B cell (primary cell): ENCODE measurements around the gene AGBL2. TPM values are rescaled to one million over a fixed set of nuclear protein-coding genes. Genes with fewer than 3 reads are reported as not detected.

Experiments used
- ATAC-seq: fragments of 200-7000 bp; cut with Tn5 transposase; one replicate; pipeline ENCODE4 v1.10.0; 2021; ENCODE audit warnings: low read depth, mild to moderate bottlenecking, moderate number of reproducible peaks, moderate library complexity
- CTCF ChIA-PET: fragments of 350-600 bp; sonication (Branson Sonifier 250); formaldehyde crosslinking; loops from one replicate; lab custom pipeline; 2021; ENCODE audit warnings: antibody characterized with exemption, inconsistent platforms; lab: Charles Lee
- POLR2A ChIA-PET: fragments of 350-600 bp; sonication (Branson Sonifier 250); formaldehyde crosslinking; loops from one replicate; lab custom pipeline; 2021; ENCODE audit warnings: antibody characterized with exemption; lab: Charles Lee
- DNase-seq: peaks from one replicate; pipeline ENCODE4 v3.0.0; 2013
- H2AFZ ChIP-seq: 2 replicates; pipeline ENCODE4 v1.6.1; 2012; ENCODE audit warnings: mild to moderate bottlenecking, low read depth, low read length; ENCODE audit not compliant: insufficient read depth, poor library complexity, severe bottlenecking
- H3K27ac ChIP-seq, 2 donors: 1 replicate in 1 of 2; 2 replicates in 1 of 2; pipeline ENCODE4 v1.5.1; 2012 to 2013; ENCODE audit warnings: low read length in 2 of 2, mild to moderate bottlenecking in 2 of 2, moderate library complexity in 1 of 2
- H3K27me3 ChIP-seq, 4 experiments: fragments of 200-600 bp in 1 of 4; sonication (generic) in 1 of 4; replicated peaks in 1 of 4; 1 replicate in 2 of 4; 2 replicates in 2 of 4; pipeline versions ENCODE4 v1.6.1 to v1.7.0; 2013 to 2016; ENCODE audit warnings: low read length in 3 of 4, mild to moderate bottlenecking in 2 of 4, mixed read lengths in 1 of 4, moderate library complexity in 1 of 4; ENCODE audit not compliant: insufficient read depth in 4 of 4, control insufficient read depth in 3 of 4; ENCODE audit errors: control extremely low read depth in 1 of 4
- H3K36me3 ChIP-seq, 2 experiments: replicated peaks in 1 of 2; 1 replicate in 1 of 2; 2 replicates in 1 of 2; pipeline versions ENCODE4 v1.6.1 to v1.7.1; 2013; ENCODE audit warnings: low read length in 1 of 2; ENCODE audit not compliant: insufficient read depth in 2 of 2, control insufficient read depth in 1 of 2; ENCODE audit errors: control extremely low read depth in 1 of 2, extremely low read depth in 1 of 2
- H3K4me1 ChIP-seq, 2 donors: fragments of 200-600 bp in 1 of 2; sonication (generic) in 1 of 2; 1 replicate in 1 of 2; 2 replicates in 1 of 2; pipeline versions ENCODE4 v1.5.1 to v1.6.1; 2013 to 2017; ENCODE audit warnings: low read length in 2 of 2; ENCODE audit not compliant: control insufficient read depth in 2 of 2, insufficient read depth in 2 of 2
- H3K4me2 ChIP-seq: replicated peaks from 2 replicates; pipeline ENCODE3; 2012; ENCODE audit warnings: mild to moderate bottlenecking, low read depth, low read length; ENCODE audit not compliant: poor library complexity, severe bottlenecking
- H3K4me3 ChIP-seq, 5 experiments: fragments of 200-600 bp in 1 of 5; sonication (generic) in 1 of 5; 1 replicate in 3 of 5; 2 replicates in 2 of 5; pipeline versions ENCODE4 v1.5.1 to v1.7.0; 2011 to 2016; ENCODE audit warnings: low read length in 4 of 5, mild to moderate bottlenecking in 4 of 5, low read depth in 2 of 5, control low read depth in 1 of 5, moderate library complexity in 1 of 5; ENCODE audit not compliant: insufficient read depth in 1 of 5; ENCODE audit errors: control extremely low read depth in 1 of 5, extremely low read depth in 1 of 5
- H3K79me2 ChIP-seq: fragments of 200-600 bp; sonication (generic); one replicate; pipeline ENCODE4 v1.6.0; 2016; ENCODE audit warnings: low read length; ENCODE audit not compliant: control insufficient read depth, insufficient read depth
- H3K9ac ChIP-seq: fragments of 200-600 bp; sonication (generic); 2 replicates; pipeline ENCODE4 v1.6.1; 2017; ENCODE audit warnings: mild to moderate bottlenecking, low read length, moderate library complexity
- H3K9me3 ChIP-seq, 3 donors: one replicate each; pipeline versions ENCODE4 v1.6.1 to v1.7.1; 2013; ENCODE audit warnings: low read length in 2 of 3; ENCODE audit not compliant: control insufficient read depth in 2 of 3, insufficient read depth in 1 of 3; ENCODE audit errors: control extremely low read depth in 1 of 3
- H4K20me1 ChIP-seq: 2 replicates; pipeline ENCODE4 v1.6.0; 2012; ENCODE audit warnings: mild to moderate bottlenecking, low read length; ENCODE audit not compliant: insufficient read depth, control insufficient read depth, poor library complexity, severe bottlenecking
- H3K27ac Mint-ChIP-seq: one replicate; pipeline ENCODE4 v1.8.0; 2021; ENCODE audit warnings: mixed read lengths
- H3K27me3 Mint-ChIP-seq: one replicate; pipeline ENCODE4 v1.8.0; 2021; ENCODE audit warnings: mixed read lengths
- H3K4me1 Mint-ChIP-seq: one replicate; pipeline ENCODE4 v1.8.0; 2021; ENCODE audit warnings: mixed read lengths
- H3K4me3 Mint-ChIP-seq: one replicate; pipeline ENCODE4 v1.8.0; 2021; ENCODE audit warnings: mixed read lengths
- H3K9me3 Mint-ChIP-seq: one replicate; pipeline ENCODE4 v1.8.0; 2022; ENCODE audit warnings: mixed read lengths; ENCODE audit not compliant: insufficient read depth
- CTCF ChIP-seq: fragments of 200-600 bp; IDR thresholded peaks from one replicate; pipeline ENCODE4 v1.8.0; 2022; ENCODE audit warnings: antibody characterized with exemption, mild to moderate bottlenecking
- EZH2 ChIP-seq: IDR thresholded peaks from 2 replicates; pipeline ENCODE4 v1.6.1; 2012; ENCODE audit warnings: borderline replicate concordance, low read depth, mild to moderate bottlenecking, moderate library complexity, low read length; ENCODE audit not compliant: insufficient read depth, poor library complexity, severe bottlenecking
- WGBS: methylation state at CpG from one replicate; pipeline ENCODE4 v1.1.5; 2013; ENCODE audit warnings: missing lambda C conversion rate; ENCODE audit not compliant: insufficient coverage; 5-methylcytosine and 5-hydroxymethylcytosine counted together
- intact Hi-C: fragments of 100-400 bp; cut with micrococcal nuclease; formaldehyde crosslinking; loops from one replicate; pipeline ENCODE4 v1.10.0; 2022
- polyA plus RNA-seq: library from polyadenylated mRNA; depleted of rRNA; stranded (reverse); fragments of >200 nt; gene quantifications from 2 replicates; pipeline ENCODE4 v1.2.3, GENCODE V29; 2012
- total RNA-seq, 2 donors: library from RNA; stranded (reverse); fragments of 120-200 nt in 1 of 2; gene quantifications; 1 replicate in 1 of 2; 2 replicates in 1 of 2; pipeline versions ENCODE4 v1.2.3 to v1.2.4, GENCODE V29; 2013 to 2022

Gene AGBL2
- total and polyA plus RNA-seq, 2 donors (not counting 1 experiment from before 2014, with no cell fraction given), result 13.6 to 28.6 TPM

GRCh38 chr11:47672283-47672730 is 42.9 kb downstream of the AGBL2 start:
- Mint-ChIP-seq H3K27me3 (no peaks in the 10 kb centered on the region), H3K4me3 (no peak overlapping the region), H3K4me1 (no peaks in the 10 kb centered on the region), H3K9me3 (no peaks in the 10 kb centered on the region), H3K27ac (no peak overlapping the region)
- H3K4me2 ChIP-seq, result no peak overlapping the region
- H3K9ac ChIP-seq, result no peak overlapping the region
- H3K4me3 ChIP-seq, result no peak overlapping the region
- H2AFZ ChIP-seq, result no peak overlapping the region
- ChIA-PET POLR2A (interaction anchor here (0.6 kb wide), 1 partner anchor 111 kb away, joined by 8 read pairs; no protein-coding TSS in a partner anchor), CTCF (interaction anchor here (0.6 kb wide), 1 partner anchor 362 kb away, joined by 3 read pairs; no protein-coding TSS in a partner anchor)
- H4K20me1 ChIP-seq, result no peaks in the 10 kb centered on the region
- H3K4me1 ChIP-seq, result no peaks in the 10 kb centered on the region
- TF ChIP-seq EZH2 (no peak), CTCF (no peak)
- DNase-seq, result no peak
- no peaks in the 10 kb centered on the region for H3K36me3 ChIP-seq
- no peaks in the 10 kb centered on the region for H3K9me3 ChIP-seq
- WGBS, result 88% methylated on average over 4 of the region's 5 CpGs
- no peaks in the 10 kb centered on the region for H3K27me3 ChIP-seq
- intact Hi-C loops, result no loop called here
- H3K79me2 ChIP-seq, result no peaks in the 10 kb centered on the region
- H3K27ac ChIP-seq, result no peak overlapping the region
- no peak for ATAC-seq

- Histone ChIP-seq H3K4me2 (no peak overlapping the region), H3K79me2 (no peaks in the 10 kb centered on the region), H3K9ac (no peak overlapping the region), H3K4me3 (no peak overlapping the region), H3K9me3 (no peaks in the 10 kb centered on the region), H4K20me1 (no peaks in the 10 kb centered on the region), H3K27ac (no peak overlapping the region), H3K4me1 (no peaks in the 10 kb centered on the region), H3K27me3 (no peaks in the 10 kb centered on the region), H3K36me3 (no peaks in the 10 kb centered on the region), H2AFZ (no peak overlapping the region)
- H3K4me3 Mint-ChIP-seq, result no peak overlapping the region
- no peaks in the 10 kb centered on the region for H3K9me3 Mint-ChIP-seq
- intact Hi-C loops, result no loop called here
- H3K27me3 Mint-ChIP-seq, result no peaks in the 10 kb centered on the region
- CTCF ChIA-PET, result no interaction called here
- H3K4me1 Mint-ChIP-seq, result no peaks in the 10 kb centered on the region
- WGBS, result 91% methylated on average over 4 of the region's 6 CpGs
- no peak overlapping the region for H3K27ac Mint-ChIP-seq
- no peak for DNase-seq
- ATAC-seq, result no peak
- TF ChIP-seq CTCF (no peak), EZH2 (no peak)
- POLR2A ChIA-PET, result no interaction called here
Observed at GRCh38 chr11:47669856-47670255, 45.3 kb downstream of the AGBL2 start.
